CD1c-positive myeloid dendritic cell (primary cell): ENCODE results near the gene FAM210B.
"Not testable (repeated sequence)": the region's sequence is repeated elsewhere in the genome, so short reads cannot be mapped to it uniquely, and the experiment has no call there.

Experiments
- DNase-seq: peaks from one replicate; pipeline ENCODE4 v3.0.0-alpha.2; 2016; ENCODE audit errors: extremely low spot score

FAM210B gene

DNA sequence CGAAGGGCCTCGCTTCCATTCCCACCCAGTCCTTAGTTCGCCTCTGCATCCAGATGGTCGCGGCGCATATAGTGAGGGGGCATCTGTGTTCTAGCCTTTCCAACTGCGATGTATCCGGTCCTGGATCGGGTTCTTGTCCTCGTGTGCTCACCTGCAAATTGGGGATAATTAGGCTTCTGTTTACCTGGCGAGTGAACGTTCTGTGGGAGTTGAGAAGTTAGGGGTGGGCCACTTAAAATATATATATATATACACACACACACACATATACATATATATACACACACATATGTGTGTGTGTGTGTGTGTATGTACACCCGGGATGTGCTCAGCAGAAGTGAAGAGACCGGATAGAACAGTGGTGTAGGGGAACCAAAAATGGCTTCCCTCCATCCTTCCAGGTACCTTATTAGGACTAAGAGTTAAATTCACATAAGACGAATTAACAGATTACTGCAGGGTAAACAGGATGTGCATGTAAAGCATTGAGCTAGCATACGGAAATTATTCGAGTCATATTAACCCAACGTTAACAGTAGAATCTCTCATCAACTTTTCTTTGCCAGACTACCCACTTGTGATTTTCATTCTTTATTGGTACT lies 34.2 kb downstream of the FAM210B start:
- no peak for DNase-seq

DNA sequence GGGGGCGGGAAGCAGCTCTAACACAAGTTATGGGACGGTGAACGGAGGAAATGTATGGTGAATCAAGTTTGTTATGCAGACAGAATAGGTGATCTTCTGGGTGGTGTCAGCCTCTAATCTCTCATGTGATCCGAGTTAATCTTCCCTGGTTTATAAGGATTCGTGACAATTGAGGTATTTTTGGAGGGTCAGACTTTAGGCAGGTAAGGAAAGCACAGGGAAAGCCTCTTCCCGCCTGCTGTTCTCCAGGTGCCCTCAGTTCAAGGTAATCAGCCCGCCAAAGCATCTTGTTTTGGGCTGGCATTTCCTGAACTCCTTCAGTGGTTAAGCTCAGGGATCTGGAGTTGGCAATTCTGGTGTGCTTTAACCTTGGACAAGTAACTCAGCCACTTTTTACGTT lies 34.9 kb downstream of the FAM210B start:
- no peak for DNase-seq

GRCh38 chr20:56395166-56395565 lies 36.4 kb downstream of the FAM210B start:
- DNase-seq = no peak

GRCh38 chr20:56400001-56400640 lies 41.3 kb downstream of the FAM210B start:
- peak; percentile 85 for DNase-seq

DNA sequence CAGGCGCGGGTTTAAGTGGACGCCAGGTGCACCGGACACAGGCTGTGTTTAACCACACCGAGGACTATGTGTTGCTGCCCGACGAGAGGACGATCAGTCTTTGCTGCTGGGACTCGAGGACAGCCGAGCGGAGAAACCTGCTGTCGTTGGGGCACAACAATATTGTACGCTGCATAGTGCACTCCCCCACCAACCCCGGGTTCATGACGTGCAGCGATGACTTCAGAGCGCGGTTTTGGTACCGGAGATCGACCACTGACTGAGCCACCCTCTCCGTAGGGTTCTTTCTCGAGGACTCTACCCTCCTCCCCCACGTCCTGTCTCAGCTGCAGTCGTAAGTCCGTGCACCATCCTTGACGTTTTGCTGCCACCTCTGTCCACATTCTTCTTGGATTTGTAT lies 44.7 kb downstream of the FAM210B start:
- DNase-seq = no peak

- DNase-seq = not testable (repeated sequence)
Measured at GRCh38 chr20:56405356-56405755, 46.6 kb downstream of the FAM210B start.

GRCh38 chr20:56406910-56407309 lies 48.1 kb downstream of the FAM210B start:
- no peak for DNase-seq

DNA sequence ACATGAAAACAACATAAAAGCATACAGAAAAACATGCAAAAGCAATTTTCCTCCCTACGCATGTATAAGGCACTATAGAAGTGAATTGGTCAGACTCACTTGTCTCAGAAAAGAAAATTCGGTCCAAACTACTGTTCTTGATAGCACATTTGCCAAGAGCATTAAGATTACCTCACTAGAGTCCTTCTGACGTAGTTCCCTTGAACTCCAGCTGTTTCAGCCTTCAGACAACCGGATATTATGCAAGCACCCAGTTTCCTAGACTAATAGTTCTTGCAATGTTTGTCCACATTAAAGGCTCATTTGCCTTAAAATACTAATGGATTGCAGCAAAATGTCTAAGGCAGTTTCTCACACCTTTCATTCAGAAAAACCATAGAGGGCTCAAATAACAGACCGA lies 50.7 kb downstream of the FAM210B start:
- peak; percentile 81 for DNase-seq

DNA sequence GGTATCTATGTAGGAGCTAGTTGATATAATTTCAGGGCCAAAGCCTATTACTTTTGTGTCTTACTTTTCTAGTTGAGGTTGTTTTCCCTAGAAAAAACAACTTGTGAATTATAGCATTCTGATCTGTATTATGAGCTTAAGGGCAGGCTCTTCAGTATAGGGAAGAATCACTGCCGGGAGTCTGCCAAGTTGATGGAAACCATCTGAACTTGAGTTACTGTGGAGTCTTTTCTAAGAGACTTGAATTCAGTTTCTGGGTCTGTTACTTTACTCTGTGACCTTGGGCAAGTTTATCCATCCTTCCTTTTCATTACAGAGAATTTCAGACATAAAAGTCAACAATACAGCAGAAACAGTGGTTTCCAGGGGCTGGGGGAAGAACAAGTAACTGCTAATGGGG lies 51.2 kb downstream of the FAM210B start:
- no peak for DNase-seq

GRCh38 chr20:56411287-56411686 lies 52.5 kb downstream of the FAM210B start:
- not testable (repeated sequence) for DNase-seq

GRCh38 chr20:56411759-56412472 lies 53.1 kb downstream of the FAM210B start, which contains the start of gene CASS4:
TSS of gene CASS4 (plus strand) at chr20:56412260. CDS start at chr20:56412459, 199 bp downstream.
- DNase-seq = peak; percentile 84

DNA sequence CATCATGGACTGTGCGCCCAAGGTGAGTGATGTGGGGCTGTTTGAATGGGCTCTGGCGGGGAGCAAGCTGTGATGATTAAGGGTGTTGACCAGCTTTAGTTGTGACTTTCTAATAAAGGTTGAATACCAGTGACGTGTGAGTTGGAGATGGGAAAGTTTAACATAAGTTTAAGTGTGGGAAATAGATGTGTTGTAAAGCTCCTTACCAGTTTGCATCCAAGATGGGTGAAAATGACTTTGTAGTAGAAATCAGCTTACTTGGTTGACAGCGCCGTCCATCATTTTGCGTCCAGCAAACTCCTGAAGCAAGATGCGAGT lies 53.7 kb downstream of the FAM210B start:
- no peak for DNase-seq

DNA sequence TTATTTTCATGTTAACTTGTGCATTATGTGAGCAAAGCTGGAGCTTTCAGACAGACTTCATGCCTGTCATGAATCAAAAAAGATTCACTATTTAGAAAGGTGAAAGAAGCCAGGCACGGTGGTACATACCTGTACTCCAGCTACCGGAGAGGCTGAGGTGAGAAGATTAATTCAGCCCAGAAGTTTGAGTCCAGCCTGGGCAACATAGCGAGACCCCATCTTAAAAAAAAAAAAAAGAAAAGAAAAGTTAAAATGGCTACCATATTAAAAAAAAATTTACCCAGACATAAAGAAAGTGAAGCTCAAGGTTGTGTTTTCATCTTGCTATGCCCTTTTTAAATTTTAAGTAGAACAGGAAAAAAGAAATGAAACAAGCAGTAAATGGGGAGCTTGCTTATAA lies 54.2 kb downstream of the FAM210B start:
- no peak for DNase-seq

- peak; percentile 75 for DNase-seq
Measured at GRCh38 chr20:56414842-56415765, 56.3 kb downstream of the FAM210B start.

DNA sequence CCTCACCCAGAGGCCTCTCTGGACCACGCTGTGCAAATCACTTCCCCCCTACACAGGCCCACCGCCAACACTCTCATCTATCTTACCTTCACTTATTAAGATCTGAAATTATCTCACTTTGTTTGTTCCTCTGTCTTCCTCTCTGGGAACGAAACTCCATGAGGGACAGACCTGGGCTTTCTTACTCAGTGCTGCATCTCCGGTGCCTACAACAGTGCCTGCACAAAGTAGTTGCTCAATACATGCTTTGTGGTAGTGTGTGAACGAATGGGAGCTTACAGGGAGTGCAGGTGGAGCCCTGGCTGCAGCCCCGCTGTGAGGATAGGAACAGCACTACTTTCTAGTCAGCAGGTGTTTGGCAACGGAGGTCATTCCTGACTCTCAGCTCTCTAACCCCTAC lies 58.6 kb downstream of the FAM210B start:
- DNase-seq = no peak

GRCh38 chr20:56417911-56418310 lies 59.1 kb downstream of the FAM210B start:
- DNase-seq = no peak
